Activated T-cell treated with anti-CD3 and anti-CD28 coated beads for 48 hours (primary cell): ENCODE data around the gene IFI27.

Source experiments
- DNase-seq: peaks from one replicate; pipeline ENCODE4 v3.0.0-alpha.2; 2020; ENCODE audit warnings: low read depth

IFI27 gene

DNA sequence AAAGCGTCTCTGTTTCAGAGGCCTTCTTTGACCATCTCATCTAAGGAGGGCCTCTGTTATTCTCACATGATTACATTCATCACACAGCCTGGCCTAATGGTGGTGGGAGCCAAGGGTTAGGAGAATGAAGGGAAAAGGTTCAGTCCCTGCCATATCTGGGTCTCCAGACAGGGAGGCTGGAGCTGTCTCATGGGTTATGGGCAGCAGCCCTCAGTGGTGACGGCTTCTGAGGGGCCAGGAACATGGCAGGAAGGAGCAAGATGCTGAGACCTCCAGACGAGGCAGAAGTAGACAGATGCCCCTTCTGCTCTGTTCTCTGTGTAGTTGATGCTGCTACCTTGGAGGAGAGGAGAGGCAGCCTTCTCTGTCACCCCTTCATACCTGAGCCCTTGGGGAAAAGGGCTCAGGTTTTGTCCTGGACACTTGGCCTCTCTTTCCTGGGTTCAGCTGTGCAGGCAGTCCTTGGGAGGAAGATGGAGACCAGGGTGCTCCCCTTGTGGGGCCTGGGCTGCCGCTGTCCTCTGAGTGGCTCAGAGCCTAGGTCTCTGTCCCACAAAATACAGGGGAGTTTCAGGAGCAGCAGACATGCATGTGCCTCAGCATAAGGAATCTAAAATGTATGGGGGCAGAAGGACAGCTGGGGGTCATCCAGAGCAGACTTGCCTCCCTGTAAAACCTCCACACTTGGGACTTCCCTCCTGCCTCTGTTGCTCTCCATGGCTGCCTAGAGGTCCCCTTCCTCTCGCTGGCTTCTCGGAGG, 15.3 kb downstream of the IFI27 start:
- no peak for DNase-seq

DNA sequence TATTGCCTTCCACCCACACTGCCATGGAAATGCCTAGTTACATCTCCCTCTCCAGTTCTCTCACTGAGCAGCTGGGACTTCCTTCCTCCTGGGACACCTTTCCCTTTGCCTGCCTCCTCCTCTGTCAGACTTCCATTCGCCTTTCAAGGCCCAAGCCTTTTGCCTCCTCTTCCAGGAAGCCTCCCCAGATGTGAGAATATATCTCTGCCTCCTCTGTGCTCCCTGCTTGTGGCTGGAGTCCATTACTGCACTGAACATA, 15.8 kb downstream of the IFI27 start:
- no peak for DNase-seq

DNA sequence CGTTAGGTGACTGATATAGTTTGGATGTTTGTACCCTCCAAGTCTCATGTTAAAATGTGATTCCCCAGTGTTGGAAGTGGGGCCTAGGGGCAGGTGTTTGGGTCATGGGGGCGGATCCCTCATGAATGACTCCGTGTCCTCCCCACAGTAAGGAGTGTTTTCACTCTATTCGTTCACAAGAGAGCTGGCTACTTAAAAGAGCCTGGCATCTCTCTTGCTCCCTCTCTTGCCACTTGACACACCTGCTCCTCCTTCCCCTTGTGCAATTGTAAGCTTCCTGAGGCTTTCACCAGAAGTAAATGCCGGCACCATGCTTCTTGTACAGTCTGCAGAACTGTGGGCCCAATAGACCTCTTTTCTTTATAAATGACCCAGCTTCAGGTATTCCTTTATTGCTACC, 16.3 kb downstream of the IFI27 start:
- DNase-seq = no peak

DNA sequence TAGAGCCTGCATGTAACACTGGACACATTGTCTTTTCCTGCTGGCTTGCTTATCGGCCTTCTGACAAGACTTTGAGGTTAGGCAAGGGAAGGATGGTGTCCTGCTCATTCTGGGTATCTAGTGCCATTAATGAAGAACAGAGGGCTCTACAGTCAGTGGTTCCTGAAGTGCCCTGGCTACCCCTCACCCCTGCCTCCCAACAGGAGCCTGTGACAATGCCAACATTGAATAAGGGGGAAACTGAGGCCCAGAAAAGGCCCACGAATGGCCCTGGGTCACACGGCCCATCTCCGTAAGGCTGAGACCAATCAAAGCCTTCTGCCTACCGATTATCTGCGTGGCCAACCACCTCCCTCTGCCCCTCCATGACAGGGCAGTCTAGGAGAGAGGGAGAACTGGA, 16.8 kb downstream of the IFI27 start:
- no peak for DNase-seq

DNA sequence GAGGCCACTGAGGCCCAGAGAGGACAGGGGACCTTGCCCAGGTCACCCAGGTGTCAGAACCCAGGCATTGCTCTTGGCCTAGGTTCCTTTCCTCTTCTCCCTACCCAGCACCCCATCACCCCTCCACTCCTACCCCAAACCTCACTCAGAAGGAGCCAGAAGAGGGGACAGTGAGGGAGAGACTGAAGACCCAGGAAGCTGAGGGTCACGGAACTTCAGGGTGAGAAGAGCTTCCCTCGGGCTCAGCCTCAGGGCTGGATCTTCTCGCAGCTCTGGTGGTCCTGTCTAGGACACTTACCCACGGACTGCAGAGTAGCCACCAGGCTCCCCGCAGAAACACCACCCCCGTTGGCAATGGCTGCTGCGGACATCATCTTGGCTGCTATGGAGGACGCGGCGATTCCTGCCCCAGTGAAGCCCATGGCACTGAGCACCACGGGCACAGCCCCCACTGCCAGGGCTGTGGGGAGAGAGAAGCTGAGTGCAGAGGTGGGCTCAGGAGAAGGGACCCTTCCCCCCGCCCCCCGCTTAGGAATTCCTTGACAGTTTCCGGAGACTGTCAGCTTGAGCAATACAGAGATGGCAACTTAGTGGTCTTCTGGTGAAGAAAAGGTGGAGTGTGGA, 17.8 kb downstream of the IFI27 start:
- no peak for DNase-seq

DNA sequence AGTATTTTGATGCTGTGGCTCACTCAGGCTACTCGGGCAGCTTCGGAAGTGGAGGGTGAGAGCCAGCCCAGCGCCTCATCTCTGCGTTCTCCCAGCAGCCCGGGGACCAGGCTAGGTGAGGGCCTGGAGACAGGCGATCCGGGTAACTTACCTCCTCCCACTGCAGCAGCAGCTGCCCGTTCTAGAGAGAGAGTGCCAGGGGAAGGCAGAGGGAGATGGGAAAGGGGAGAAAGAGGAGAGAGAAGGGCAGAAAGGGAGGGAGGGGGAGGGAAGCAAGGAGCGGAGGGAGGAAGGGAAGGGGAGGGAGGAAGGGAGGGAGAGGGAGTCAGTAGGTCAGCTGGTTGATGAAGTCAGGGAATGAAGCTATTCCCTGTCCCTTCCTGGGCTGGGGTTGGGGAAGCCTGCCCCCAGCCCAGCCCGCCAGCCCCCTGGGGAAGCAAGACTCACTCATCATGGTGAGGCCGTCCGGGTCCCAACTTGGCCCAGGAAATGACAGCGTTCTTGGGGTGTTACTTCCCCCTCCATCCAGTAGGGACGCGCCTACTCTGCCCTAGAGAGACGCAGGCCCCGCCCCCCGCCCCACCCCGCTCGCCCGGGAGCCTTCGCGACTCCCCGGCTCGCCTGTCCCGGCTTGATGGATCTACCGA, 18.7 kb downstream of the IFI27 start, which contains the start of gene IFI27L2:
Gene IFI27L2, minus strand, starts transcription at position 494 of the 647 bp plus-strand sequence. Its CDS starts 40 bp downstream, at position 454.
- DNase-seq = peak; percentile 66

DNA sequence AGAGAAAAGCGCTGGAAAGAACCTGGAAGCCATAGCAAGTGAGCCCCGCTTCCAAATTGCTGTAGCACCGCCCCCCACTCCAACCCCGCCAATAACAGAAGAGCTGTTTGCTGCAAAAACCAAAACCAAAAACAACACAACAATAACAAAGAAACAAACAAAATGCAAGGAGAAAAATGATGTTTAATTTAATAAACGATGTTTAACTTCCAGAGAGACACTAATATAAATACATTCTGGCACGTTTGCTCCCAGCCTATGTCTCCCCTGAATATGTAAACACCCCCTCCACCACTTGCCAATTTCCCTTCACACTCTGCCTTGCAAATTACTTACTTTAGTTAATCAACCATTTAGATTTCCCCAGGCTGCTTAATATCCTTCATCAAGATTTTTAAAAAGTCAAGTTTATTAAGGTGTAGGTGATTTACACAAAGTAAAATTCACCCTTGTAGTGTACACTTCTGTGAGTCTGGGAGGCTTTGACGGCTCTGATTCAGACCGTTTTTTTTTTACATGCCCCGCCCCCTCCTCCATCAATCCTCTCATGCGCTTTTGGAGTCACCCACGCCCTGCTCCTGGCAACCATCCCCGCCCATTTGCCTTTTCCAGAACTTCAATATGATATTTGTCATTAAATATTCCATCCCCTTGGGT, 19.4 kb downstream of the IFI27 start:
- peak; percentile 10 for DNase-seq

DNA sequence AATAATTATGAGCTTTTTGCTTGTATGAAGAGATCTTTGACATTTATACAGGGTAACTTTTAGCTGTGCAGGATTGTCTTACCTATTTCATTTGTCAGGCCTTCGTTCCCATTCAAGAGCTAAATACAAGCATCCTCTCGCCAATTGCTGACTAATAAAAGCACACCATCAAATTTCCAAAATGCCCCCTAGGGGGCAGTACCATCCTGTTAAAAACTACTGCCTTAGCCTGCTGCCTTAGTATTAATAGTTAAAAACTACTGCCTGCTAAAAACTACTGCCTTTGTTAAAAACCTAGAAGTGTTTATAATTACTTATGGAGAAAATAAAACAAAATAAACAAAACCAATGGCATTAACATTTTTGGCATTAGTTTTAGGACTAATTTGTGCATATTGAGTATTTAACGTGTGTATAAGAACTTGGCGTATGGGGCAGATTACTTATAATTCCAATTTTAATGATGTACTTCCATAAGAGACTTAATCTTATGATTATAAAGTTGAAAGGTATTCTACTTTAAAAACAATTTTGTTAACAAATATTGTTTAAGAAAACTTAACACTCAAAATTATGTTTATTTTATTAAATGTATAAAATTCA, 21.9 kb downstream of the IFI27 start:
- DNase-seq = peak; percentile 39

DNA sequence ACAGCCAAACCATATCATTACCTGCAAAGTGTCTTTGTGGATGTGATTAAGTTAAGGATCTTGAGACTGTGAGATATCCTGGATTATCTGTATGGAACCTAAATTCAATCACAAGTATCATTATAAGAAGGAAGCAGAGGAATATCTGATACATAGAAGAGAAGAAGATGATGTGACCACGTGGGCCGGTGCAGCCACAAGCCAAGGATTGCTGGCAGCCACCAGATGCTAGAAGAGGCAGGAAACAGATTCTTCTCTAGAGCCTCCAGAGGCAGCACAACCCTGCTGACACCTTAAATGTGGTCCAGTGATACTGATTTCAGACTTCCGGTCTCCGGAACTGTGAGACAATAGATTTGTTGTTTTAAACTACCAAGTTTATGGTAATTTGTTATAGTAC, 24.9 kb downstream of the IFI27 start:
- no peak for DNase-seq

DNA sequence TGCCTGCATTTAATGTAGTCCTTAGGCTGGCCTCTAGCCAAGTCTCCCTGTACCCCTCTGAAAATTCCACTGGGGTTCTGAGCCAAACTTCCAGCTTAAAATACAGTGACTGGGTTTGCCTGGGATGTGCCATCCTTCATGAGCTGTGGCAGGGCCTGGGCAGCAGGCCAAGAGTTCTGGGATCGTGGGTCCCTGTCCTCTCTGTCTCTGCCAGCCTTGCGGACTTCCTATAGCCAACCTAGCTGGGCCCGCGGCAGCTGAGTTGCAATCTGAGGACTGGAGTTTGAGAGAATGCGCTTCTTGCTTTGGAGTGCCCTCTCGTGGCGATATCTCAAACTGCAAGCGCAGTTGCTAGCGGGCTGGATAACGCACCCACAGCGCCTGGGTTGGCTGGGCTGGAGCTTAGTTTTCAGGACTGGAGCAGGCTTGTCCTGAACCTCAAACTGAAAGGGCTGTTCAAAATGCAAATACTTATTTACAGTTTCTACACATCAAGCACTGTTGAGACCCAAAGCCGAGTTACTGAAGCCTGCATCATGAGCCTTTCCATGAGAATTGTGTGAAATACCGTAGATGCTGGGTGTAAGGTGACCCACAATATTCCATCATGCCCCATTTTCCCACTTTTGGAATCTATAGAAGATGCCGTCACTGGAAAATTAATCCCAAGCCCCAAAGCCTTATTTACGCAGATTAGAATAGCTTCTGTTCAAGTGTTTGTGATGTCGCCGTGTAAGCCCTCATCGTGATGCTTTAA, 26.2 kb downstream of the IFI27 start:
- peak; percentile 80 for DNase-seq

DNA sequence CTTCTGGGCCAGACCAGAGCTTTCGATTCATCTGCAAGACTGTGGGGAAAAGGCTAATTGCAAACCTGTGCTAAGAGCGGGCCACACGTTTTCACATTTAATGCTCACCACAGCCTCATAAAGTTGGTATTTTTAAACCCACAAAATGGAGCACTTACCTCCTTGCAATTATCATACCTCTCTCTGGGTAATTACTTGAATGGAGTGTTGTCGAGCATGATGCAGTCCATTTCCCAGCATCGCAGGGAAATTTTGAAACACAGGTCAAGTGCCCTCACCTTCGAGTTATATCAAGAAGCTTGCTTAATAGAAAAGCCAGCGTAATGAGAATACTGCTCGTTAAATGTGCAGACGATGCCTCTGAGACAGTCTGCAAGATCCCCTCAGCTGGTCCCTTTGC, 27.7 kb downstream of the IFI27 start:
- no peak for DNase-seq

DNA sequence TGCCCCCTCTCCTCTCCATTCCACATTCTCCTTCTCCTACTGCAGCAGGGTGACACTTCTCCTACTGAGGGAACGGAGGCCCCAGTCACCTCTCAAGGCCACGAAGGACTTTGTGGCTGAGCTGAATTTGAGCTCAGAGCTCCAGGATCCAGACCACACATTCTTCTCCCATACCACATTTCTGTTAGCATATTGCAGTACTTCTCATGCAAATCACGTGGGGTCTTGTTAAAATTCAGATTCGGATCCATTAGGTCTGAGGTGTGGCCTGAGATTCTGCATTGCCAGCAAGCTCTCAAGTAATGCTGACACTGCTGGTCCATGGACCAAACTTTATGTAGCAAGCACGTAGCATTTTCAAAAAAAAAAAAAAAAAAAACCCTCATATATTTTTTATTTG, 28.5 kb downstream of the IFI27 start:
- no peak for DNase-seq

DNA sequence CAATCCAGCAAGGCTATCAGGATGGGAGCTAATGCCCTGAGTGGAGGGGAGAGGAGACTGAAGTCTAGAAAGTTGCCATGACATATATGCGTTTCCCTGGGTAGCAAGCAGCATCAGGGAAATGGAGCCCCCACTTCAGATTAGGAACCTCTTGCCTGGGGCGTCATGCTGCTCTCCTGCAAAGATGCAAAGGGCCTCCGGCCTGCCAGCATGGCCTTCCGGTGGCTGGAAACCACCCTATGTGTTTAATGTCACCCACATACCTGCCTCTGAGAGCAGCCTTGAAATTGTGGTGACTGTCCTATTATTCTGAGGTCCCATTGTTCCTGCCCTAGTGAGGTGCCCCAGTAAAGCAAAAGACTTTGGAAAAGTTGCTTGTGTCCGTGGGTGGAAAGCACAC, 28.9 kb downstream of the IFI27 start:
- no peak for DNase-seq

DNA sequence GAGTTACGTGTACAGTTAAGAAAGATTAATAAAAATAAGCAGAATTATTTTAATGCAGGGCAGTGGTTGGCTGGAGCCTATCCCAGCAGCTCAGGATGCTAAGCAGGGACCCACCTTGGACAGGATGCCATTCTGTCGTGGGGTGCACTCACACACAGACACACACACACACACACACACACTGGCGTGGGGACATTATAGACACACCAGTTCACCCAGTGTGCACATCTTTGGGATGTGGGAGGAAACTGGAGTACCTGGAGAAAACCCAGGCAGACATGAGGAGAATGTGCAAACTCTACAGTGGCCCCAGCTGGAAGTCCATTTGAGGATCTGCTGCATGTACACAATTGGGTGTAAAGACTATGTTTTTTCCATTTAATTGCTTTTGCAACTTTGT, 31.7 kb downstream of the IFI27 start:
- no peak for DNase-seq

DNA sequence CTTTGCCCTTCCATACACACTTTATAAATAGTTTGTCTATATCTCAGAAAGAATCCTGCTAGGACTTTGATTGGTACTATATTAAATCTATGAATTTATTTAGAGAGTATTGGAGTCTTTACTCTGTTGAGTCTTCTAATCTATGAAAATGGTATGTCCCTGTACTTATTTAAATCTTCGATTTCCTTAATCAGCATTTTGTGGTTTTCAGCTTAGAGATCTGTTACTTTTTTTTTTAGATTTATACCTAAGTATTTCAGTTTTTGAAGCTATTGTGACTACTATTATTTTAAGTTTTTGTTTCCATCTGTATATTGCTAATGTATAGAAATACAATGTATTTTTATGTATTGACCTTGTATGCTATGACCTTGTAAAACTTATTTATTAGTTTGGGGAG, 32.3 kb downstream of the IFI27 start:
- DNase-seq = no peak

DNA sequence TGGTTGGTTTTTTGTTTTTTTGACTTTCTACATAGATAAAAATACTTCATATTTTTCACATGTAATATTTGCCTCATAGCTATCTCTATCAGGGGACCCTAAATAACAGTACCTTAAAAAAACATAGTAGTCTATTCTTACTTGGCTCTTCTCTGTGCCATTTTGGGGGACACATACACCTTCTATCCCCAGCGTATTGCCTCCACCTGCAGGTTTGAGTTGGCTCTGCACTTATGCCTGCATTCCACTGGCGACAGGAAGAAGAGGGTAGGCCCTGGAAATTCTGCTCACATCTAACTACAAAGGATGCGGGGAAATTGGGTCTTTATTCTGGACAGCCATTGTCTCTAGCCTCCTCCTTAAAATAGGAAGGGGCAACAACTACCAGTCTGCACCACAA, 32.7 kb downstream of the IFI27 start:
- DNase-seq = no peak

DNA sequence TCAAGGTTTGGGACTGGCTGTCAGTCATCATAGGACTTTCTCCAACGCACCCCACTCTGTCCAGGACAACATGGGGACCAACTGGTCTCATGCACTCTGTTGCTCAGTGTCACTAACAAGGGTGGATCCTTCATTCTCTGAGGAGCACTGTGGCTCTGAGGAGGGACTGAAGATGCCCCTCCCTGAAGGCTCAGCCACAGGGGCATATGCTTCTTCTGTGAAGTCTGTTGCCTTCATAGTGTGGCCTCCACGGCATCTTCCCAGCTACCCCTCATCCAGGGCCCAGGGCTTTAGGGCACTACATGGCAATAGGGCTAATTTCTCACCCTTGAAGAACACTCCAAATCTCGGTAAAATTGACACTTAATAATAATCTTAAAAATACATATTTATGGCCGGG, 33.2 kb downstream of the IFI27 start:
- no peak for DNase-seq

DNA sequence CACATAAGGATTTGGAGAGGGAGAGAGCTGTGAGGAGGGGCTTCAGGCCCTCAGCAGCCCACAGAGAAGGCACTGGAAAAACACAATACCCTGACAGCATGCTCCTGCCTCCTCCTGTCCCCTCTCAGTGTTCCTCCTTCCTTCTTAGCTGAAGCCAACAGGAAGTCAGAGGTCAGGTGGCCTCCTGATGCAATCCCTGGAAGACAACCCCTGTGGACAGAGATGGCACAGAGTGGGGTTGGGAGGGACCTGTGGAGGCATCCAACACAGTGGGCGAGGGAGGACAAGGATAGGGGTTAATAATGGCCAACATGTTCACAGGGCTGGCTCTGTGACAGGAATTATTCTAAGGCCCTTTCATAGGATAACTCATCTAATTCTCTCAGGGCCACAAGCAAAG, 34.2 kb downstream of the IFI27 start:
- DNase-seq = no peak

DNA sequence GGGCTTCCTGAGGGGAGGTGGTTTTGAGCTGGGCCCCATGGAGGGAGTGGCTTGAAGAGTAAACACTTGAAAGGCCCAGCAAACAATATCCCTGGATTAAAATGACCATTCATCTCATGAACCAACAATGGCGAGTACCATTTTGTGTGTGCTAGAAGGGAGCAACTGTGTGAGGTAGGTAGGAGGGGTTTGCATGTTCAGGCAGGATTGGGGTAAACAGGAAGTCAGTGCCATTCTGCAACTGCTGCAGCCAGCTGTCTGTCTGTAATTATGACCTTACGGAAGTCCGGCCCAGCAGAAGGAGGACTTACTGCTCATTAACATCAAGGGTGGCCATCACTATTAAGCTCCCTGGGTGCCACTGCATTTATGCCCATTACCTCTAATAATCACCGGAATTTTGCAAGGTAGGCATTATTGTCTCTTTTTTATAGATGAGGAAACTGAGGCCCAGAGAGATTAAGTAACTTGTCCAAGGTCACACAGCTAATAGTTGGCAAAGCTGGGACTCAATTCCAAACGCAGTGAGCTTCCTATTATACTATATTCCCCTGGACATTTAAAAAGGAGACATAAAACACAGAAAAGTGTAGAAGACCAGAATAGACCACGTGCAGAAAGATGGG, 35.5 kb downstream of the IFI27 start:
- no peak for DNase-seq

DNA sequence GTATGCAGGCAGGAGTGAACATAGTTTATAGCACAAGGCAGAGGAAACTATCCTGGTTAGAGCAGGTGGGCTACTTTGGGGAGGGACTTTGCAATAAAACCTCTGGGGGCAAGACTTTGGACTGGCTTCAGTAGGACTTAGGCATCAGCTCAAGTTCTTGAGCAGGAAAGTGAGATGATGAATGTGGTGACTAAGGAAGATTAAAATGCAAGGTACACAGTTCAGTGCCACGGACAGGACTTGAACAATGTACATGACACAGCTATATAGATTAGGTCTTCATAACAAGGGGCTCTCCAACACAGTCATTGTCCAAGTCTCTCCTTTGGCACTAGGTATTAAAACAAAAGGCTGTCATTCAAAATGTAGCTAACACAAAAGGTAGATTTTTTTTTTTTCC, 42.1 kb downstream of the IFI27 start:
- no peak for DNase-seq

DNA sequence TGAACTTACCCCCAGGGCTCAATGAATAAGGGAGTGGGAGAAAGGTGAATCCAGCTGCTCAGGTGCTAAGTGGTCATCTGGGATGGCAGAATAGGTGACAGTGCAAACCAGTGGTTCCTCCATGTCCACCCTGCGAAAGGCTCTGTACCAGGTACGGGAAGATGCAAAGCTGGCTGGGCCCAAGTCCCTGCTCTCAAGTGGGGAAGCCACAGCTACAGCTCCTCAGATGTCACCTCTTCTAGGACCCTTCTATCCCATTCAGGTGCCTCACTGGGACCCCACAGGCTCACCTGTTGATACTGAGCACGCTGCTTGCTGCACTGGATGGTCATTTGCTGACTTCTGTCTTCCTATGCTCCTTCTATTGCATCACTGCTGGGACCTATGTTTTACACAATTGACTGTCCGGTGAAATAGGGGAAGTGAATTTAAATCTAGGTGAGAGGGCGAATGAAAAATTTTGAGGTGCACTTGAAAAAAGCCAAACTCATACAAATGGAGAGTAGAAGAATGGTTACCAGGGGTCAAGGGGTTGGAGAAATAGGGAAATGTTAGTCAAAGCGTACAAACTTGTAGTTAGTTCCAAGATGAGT, 43.3 kb downstream of the IFI27 start:
- no peak for DNase-seq
